ENCODE results near the gene ANAPC15. TPM values are rescaled to one million over a fixed set of nuclear protein-coding genes. Genes with fewer than 3 reads are reported as not detected.

Gene ANAPC15
- total RNA-seq, 3 donors from 2014 or later (not counting 1 experiment from before 2014, with no cell fraction given): 22.0 to 38.3 (median 29.7) TPM

GRCh38 chr11:72123117-72123653 is 10.7 kb upstream of the ANAPC15 start:
- no peaks in the 10 kb centered on the region for H3K4me1 ChIP-seq (ENCODE audit: control insufficient read depth, insufficient read depth, low read length)
- 78% methylated on average over 3 of the region's 3 CpGs for WGBS (ENCODE audit: insufficient coverage)
- Mint-ChIP-seq H3K36me3 (no peaks in the 10 kb centered on the region), H3K4me1 (no peaks in the 10 kb centered on the region), H3K9me3 (no peaks in the 10 kb centered on the region), H3K4me3 (no peak overlapping the region), H3K27me3 (ENCODE audit: low read depth in 2 of 2) (peaks cover 3 to 10% of the 10 kb centered on the region in 2 donors), H3K27ac (no peak overlapping the region)
- ATAC-seq (no peak), DNase-seq (no peak)
- no peaks in the 10 kb centered on the region for H3K27me3 ChIP-seq (ENCODE audit: control insufficient read depth, insufficient read depth, low read length)
- no peak overlapping the region for H3K4me3 ChIP-seq (ENCODE audit: low read length)
- H3K27ac ChIP-seq (ENCODE audit: low read length): no peak overlapping the region
- H3K9me3 ChIP-seq (ENCODE audit: control insufficient read depth, insufficient read depth, low read length): no peaks in the 10 kb centered on the region
- intact Hi-C loops (cut with micrococcal nuclease): no loop called here
- H3K36me3 ChIP-seq (ENCODE audit: control insufficient read depth, insufficient read depth, low read length): no peaks in the 10 kb centered on the region
- TF ChIP-seq, protein P1, sequence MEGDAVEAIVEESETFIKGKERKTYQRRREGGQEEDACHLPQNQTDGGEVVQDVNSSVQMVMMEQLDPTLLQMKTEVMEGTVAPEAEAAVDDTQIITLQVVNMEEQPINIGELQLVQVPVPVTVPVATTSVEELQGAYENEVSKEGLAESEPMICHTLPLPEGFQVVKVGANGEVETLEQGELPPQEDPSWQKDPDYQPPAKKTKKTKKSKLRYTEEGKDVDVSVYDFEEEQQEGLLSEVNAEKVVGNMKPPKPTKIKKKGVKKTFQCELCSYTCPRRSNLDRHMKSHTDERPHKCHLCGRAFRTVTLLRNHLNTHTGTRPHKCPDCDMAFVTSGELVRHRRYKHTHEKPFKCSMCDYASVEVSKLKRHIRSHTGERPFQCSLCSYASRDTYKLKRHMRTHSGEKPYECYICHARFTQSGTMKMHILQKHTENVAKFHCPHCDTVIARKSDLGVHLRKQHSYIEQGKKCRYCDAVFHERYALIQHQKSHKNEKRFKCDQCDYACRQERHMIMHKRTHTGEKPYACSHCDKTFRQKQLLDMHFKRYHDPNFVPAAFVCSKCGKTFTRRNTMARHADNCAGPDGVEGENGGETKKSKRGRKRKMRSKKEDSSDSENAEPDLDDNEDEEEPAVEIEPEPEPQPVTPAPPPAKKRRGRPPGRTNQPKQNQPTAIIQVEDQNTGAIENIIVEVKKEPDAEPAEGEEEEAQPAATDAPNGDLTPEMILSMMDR (IDR thresholded peaks at IDR 0.05): no peak

GRCh38 chr11:72122607-72123006 is 10.1 kb upstream of the ANAPC15 start:
- no peak overlapping the region for H3K4me3 Mint-ChIP-seq

DNA sequence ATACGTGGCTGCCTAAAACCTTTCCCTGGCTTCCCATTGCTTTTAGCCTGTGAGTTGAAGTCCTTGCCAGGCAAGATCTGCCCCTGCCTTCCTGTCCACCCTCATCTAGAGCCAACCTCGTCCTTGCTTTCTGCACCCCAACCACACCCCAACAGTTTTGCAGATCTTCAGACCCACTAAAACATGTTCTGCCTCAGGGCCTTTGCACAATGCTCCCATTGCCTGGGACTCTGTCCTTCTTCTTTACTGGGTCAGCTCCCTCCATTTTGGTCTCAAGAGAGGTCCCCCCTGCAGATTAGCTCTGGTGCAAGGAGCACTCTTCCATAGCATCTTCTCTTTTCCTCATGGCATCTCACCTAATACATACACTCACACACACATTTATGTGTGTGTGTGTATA is 8.4 kb upstream of the ANAPC15 start:
- Histone ChIP-seq H3K27me3 (ENCODE audit: control insufficient read depth, insufficient read depth, low read length) (no peaks in the 10 kb centered on the region), H3K4me1 (ENCODE audit: control insufficient read depth, insufficient read depth, low read length) (no peaks in the 10 kb centered on the region), H3K9me3 (ENCODE audit: control insufficient read depth, insufficient read depth, low read length) (no peaks in the 10 kb centered on the region), H3K36me3 (ENCODE audit: control insufficient read depth, insufficient read depth, low read length) (no peaks in the 10 kb centered on the region), H3K27ac (ENCODE audit: low read length) (no peak overlapping the region), H3K4me3 (ENCODE audit: low read length) (no peak overlapping the region)
- H3K36me3 Mint-ChIP-seq: no peaks in the 10 kb centered on the region
- no peaks in the 10 kb centered on the region for H3K4me1 Mint-ChIP-seq
- H3K9me3 Mint-ChIP-seq: no peaks in the 10 kb centered on the region
- intact Hi-C loops (cut with micrococcal nuclease): no loop called here
- peaks cover 9 to 10% of the 10 kb centered on the region in 2 donors for H3K27me3 Mint-ChIP-seq (ENCODE audit: low read depth in 2 of 2)
- H3K4me3 Mint-ChIP-seq: no peak overlapping the region
- DNase-seq (no peak), ATAC-seq (no peak)
- TF ChIP-seq, protein P1 (IDR thresholded peaks at IDR 0.05): no peak
- 90% methylated on average over 2 of the region's 2 CpGs for WGBS (ENCODE audit: insufficient coverage)
- no peak overlapping the region for H3K27ac Mint-ChIP-seq

More at GRCh38 chr11:72122607-72123006, 10.1 kb upstream of the ANAPC15 start:
- H3K27me3 ChIP-seq (ENCODE audit: control insufficient read depth, insufficient read depth, low read length): no peaks in the 10 kb centered on the region
- H3K27ac Mint-ChIP-seq: no peak overlapping the region
- no peak for ATAC-seq
- no peaks in the 10 kb centered on the region for H3K9me3 ChIP-seq (ENCODE audit: control insufficient read depth, insufficient read depth, low read length)
- no peaks in the 10 kb centered on the region for H3K36me3 Mint-ChIP-seq
- no peaks in the 10 kb centered on the region for H3K4me1 ChIP-seq (ENCODE audit: control insufficient read depth, insufficient read depth, low read length)
- no peak overlapping the region for H3K4me3 ChIP-seq (ENCODE audit: low read length)
- peaks cover 3 to 10% of the 10 kb centered on the region in 2 donors for H3K27me3 Mint-ChIP-seq (ENCODE audit: low read depth in 2 of 2)
- TF ChIP-seq, protein P1 (IDR thresholded peaks at IDR 0.05): no peak
- H3K4me1 Mint-ChIP-seq: no peaks in the 10 kb centered on the region
- H3K9me3 Mint-ChIP-seq: no peaks in the 10 kb centered on the region
- intact Hi-C loops (cut with micrococcal nuclease): no loop called here
- WGBS (ENCODE audit: insufficient coverage): 83% methylated on average over 1 of the region's 1 CpG
- no peaks in the 10 kb centered on the region for H3K36me3 ChIP-seq (ENCODE audit: control insufficient read depth, insufficient read depth, low read length)
- no peak overlapping the region for H3K27ac ChIP-seq (ENCODE audit: low read length)
- no peak for DNase-seq

DNA sequence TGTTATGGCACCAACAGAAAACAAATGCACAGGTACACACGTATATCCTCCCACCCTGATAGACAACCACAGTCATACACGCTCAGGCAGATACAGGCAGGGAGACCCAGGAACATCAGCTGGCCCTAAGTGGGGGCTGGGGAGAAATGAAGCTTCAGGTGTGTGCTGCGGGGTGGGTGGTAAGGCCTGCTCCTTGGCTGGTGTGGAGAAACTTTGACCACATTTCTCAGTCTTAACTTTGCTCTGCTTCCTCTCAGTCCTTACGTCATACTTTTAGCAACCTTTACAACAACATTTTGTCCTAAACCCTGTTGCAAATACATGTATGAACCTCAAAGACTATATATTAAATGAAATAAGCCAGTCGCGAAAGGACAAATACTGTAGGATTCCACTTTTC is 6.7 kb upstream of the ANAPC15 start:
- Histone ChIP-seq H3K27me3 (ENCODE audit: control insufficient read depth, insufficient read depth, low read length) (no peaks in the 10 kb centered on the region), H3K27ac (ENCODE audit: low read length) (no peak overlapping the region), H3K9me3 (ENCODE audit: control insufficient read depth, insufficient read depth, low read length) (no peaks in the 10 kb centered on the region), H3K4me1 (ENCODE audit: control insufficient read depth, insufficient read depth, low read length) (no peaks in the 10 kb centered on the region), H3K4me3 (ENCODE audit: low read length) (no peak overlapping the region), H3K36me3 (ENCODE audit: control insufficient read depth, insufficient read depth, low read length) (no peaks in the 10 kb centered on the region)
- no peak for ATAC-seq
- Mint-ChIP-seq H3K27ac (no peak overlapping the region), H3K9me3 (no peaks in the 10 kb centered on the region), H3K27me3 (ENCODE audit: low read depth in 2 of 2) (peaks cover 10 to 20% of the 10 kb centered on the region in 2 donors), H3K4me1 (no peaks in the 10 kb centered on the region), H3K36me3 (no peaks in the 10 kb centered on the region), H3K4me3 (no peak overlapping the region)
- TF ChIP-seq, protein P1 (IDR thresholded peaks at IDR 0.05): no peak
- intact Hi-C loops (cut with micrococcal nuclease): no loop called here
- 71% methylated on average over 4 of the region's 6 CpGs for WGBS (ENCODE audit: insufficient coverage)
- DNase-seq: no peak
